Left lung (tissue), 10 donors: ENCODE data around the gene ST6GAL1. TPM values are rescaled to one million over a fixed set of nuclear protein-coding genes. Genes with fewer than 3 reads are reported as not detected.
A peak's percentile ranks its signal among the peaks of the same experiment; 100 is the strongest.

Experiments
- ATAC-seq: fragments of 200-7000 bp; cut with Tn5 transposase; one replicate; pipeline ENCODE4 v1.9.1; 2020; ENCODE audit warnings: moderate library complexity
- DNase-seq, 4 donors: peaks; one replicate each; pipeline ENCODE4 v3.0.0-alpha.2; 2013 to 2020
- H3K27ac ChIP-seq, 2 donors: fragments of 200-600 bp; sonication (generic) in 1 of 2; one replicate each; pipeline versions ENCODE4 v1.5.0 to v1.8.0; 2020 to 2021
- H3K27me3 ChIP-seq, 2 donors: fragments of 200-600 bp; sonication (generic) in 1 of 2; one replicate each; pipeline versions ENCODE4 v1.5.0 to v1.8.0; 2020 to 2021
- H3K36me3 ChIP-seq, 2 donors: fragments of 200-600 bp; sonication (generic) in 1 of 2; one replicate each; pipeline versions ENCODE4 v1.5.0 to v1.8.0; 2020 to 2021
- H3K4me1 ChIP-seq, 2 donors: fragments of 200-600 bp; one replicate each; pipeline ENCODE4 v1.8.0; 2021
- H3K4me3 ChIP-seq, 2 donors: fragments of 200-600 bp; sonication (generic) in 1 of 2; one replicate each; pipeline versions ENCODE4 v1.5.0 to v1.8.0; 2020 to 2021; ENCODE audit warnings: mild to moderate bottlenecking in 1 of 2
- H3K9me3 ChIP-seq, 2 donors: fragments of 200-600 bp; sonication (generic) in 1 of 2; one replicate each; pipeline versions ENCODE4 v1.5.0 to v1.8.0; 2020 to 2021
- intact Hi-C, 2 donors: fragments of 100-400 bp; cut with DNase I; formaldehyde crosslinking; loops; one replicate each; pipeline versions ENCODE4 v1.11.2 to v1.14.2; 2022
- polyA plus RNA-seq, 6 donors: library from polyadenylated mRNA; unstranded; fragments of 120-200 nt; gene quantifications; one replicate each; pipeline ENCODE4 v1.2.1, GENCODE V29; 2013; ENCODE audit not compliant: insufficient read length in 6 of 6
- total RNA-seq, 2 donors: library from RNA; stranded (reverse); fragmentation: NEBNext Ultra II Directional; extraction: Animal tissue kit (Norgen Biotek cat#: 25700); gene quantifications; one replicate each; pipeline ENCODE4 v1.2.1, GENCODE V29; 2021
- TF ChIP-seq, protein P1 (sequence below), 2 donors: fragments of 200-600 bp; sonication (generic) in 1 of 2; IDR thresholded peaks; one replicate each; pipeline versions ENCODE4 v1.5.0 to v1.8.0; 2021; ENCODE audit warnings: antibody characterized with exemption in 2 of 2
- donor health status: DM: no; HTN: yes; CAD: no.
- donor health status: DM: no; HTN: no; CAD: no.

The ST6GAL1 gene
- total and polyA plus RNA-seq, 8 donors = 45.5 to 132 (median 56.2) TPM

DNA sequence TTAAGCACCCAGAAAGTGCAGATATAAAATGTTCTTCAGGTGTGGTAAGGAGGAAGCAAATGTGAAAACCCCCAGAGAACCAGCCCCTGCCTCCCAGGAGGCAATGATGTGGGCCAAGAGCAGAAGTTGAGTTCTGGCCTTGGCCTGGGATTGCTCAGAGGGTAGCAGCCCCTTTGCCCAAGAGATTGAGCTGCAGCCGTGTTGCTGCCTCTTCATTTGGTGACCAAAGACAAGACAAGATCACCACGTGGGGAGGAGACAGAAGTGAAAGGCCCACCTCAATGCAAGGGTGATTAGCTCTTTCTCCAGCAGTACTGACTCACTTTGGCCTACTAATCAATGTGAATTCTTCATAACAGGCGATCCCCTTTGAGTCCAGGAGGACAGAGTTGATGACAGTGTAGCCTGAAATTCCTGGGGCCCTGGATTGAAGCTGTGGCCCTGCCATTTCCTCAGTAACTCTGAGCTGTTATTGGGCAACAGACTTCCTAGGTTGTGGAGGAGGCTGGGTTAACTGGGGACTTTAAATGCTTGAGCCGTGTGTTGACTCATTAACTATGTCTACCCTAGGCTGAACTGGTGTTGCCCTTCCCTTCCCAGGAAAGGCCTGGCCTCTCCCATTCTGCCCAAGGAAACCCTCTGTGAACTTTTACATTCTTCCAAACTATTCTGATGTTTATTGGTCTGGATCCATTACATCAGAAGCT lies 86.5 kb downstream of the ST6GAL1 start:
- ATAC-seq (peak; percentile 72), DNase-seq (no peak)
- H3K27me3 ChIP-seq = no peaks in the 10 kb centered on the region
- H3K4me3 ChIP-seq = no peak overlapping the region
- peaks cover 8 to 49% of the 10 kb centered on the region in 2 donors for H3K4me1 ChIP-seq
- peak overlapping the region in 1 of 2 donors; percentile 23 for H3K27ac ChIP-seq
- no peaks in the 10 kb centered on the region for H3K9me3 ChIP-seq
- no peaks in the 10 kb centered on the region for H3K36me3 ChIP-seq
- intact Hi-C loops = no loop called here
- TF ChIP-seq, protein P1, sequence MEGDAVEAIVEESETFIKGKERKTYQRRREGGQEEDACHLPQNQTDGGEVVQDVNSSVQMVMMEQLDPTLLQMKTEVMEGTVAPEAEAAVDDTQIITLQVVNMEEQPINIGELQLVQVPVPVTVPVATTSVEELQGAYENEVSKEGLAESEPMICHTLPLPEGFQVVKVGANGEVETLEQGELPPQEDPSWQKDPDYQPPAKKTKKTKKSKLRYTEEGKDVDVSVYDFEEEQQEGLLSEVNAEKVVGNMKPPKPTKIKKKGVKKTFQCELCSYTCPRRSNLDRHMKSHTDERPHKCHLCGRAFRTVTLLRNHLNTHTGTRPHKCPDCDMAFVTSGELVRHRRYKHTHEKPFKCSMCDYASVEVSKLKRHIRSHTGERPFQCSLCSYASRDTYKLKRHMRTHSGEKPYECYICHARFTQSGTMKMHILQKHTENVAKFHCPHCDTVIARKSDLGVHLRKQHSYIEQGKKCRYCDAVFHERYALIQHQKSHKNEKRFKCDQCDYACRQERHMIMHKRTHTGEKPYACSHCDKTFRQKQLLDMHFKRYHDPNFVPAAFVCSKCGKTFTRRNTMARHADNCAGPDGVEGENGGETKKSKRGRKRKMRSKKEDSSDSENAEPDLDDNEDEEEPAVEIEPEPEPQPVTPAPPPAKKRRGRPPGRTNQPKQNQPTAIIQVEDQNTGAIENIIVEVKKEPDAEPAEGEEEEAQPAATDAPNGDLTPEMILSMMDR (IDR thresholded peaks at IDR 0.05) = no peak

DNA sequence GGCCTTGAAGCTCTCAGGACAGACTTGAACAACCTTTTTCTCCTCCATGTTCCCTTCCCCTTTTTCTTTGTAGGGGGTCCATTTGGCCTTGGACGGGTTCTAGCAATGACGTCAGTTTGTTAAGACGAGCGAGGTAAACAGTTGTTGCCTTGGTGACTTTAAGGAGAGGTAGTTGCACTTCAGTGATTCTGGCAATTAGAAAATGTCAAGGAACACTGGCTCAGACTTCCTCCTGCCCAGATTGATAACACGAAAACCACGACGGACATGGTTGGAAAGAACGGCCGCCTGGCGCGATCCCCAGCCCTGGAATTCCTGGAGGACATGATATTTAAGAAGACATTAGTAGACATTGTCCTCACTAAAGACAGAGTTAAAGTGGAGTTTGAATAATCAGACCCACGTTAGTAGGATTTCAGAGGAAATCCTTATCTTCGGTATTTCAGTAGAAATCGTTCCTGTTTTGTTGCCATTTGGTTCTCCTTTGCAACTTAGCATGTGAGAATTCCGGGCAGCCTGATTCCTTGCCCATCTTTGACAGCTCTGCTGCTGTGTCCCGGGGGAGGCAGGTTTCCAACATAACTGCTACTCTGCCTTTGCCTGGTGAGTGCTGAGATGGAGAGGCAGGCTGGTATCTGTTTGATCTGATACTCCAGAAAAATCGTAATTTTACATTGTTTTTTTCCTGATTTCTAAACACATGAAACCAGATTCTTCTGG lies 87.3 kb downstream of the ST6GAL1 start:
- H3K9me3 ChIP-seq = no peaks in the 10 kb centered on the region
- no peak overlapping the region for H3K27ac ChIP-seq
- TF ChIP-seq, protein P1 (IDR thresholded peaks at IDR 0.05) = no peak
- no peak for ATAC-seq
- H3K4me3 ChIP-seq = no peak overlapping the region
- no peak for DNase-seq
- H3K36me3 ChIP-seq = no peaks in the 10 kb centered on the region
- intact Hi-C loops = no loop called here
- no peaks in the 10 kb centered on the region for H3K27me3 ChIP-seq
- H3K4me1 ChIP-seq = peaks cover 4 to 41% of the 10 kb centered on the region in 2 donors

DNA sequence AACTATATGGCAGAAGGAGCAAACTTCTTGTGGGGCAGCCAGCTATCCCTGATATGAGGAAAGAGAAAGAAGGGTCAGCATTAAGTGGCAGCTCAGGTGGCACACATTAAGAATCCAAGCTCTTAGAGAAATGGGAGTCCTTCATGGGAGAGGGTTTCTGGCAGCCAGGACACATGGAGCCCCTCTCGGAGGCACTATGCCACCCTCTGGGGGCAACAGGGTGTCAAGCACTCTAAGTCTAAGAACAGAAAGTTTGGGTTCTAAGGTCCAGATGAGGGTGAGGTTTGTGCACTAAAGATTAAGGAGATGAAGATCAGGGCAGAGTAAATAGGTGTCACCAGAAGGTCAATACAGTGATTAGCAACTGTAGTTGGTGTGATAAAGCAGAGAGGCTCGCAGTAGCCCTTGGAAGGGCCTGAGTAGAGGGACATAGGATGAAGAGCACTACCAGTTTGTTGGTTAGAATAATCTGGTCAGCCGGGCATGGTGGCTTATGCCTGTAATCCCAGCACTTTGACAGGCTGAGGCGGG lies 89.3 kb downstream of the ST6GAL1 start:
- Histone ChIP-seq H3K4me3 (no peak overlapping the region), H3K4me1 (peaks cover 0 to 21% of the 10 kb centered on the region in 2 donors), H3K27me3 (no peaks in the 10 kb centered on the region), H3K9me3 (peaks cover 0 to 2% of the 10 kb centered on the region in 2 donors), H3K27ac (no peak overlapping the region), H3K36me3 (no peaks in the 10 kb centered on the region)
- DNase-seq (no peak), ATAC-seq (no peak)
- TF ChIP-seq, protein P1 (IDR thresholded peaks at IDR 0.05) = no peak
- intact Hi-C loops = no loop called here

DNA sequence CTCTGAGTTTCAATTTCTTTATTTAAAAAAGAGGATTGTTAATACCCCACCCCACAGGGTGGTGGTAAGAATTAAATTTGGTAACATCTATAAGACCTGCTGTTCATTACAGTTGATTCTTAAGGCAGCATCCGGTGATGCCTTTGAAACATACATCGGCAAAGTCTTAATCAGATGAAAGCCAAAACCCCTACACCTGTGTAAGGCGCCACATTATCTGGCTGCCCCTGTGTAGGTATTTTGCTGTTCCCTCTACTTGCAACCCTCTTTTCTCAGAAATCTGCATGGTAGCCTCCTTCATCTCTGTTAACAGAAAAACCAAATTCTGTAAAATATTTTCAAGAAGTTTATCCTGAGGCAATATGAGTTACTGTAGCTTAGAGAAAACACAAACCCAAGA lies 90.0 kb downstream of the ST6GAL1 start:
- ATAC-seq (no peak), DNase-seq (no peak)
- no peak overlapping the region for H3K4me3 ChIP-seq
- intact Hi-C loops = no loop called here
- H3K27me3 ChIP-seq = no peaks in the 10 kb centered on the region
- TF ChIP-seq, protein P1 (IDR thresholded peaks at IDR 0.05) = no peak
- H3K36me3 ChIP-seq = no peaks in the 10 kb centered on the region
- H3K4me1 ChIP-seq = peaks cover 0 to 15% of the 10 kb centered on the region in 2 donors
- peaks cover 0 to 2% of the 10 kb centered on the region in 2 donors for H3K9me3 ChIP-seq
- H3K27ac ChIP-seq = no peak overlapping the region

DNA sequence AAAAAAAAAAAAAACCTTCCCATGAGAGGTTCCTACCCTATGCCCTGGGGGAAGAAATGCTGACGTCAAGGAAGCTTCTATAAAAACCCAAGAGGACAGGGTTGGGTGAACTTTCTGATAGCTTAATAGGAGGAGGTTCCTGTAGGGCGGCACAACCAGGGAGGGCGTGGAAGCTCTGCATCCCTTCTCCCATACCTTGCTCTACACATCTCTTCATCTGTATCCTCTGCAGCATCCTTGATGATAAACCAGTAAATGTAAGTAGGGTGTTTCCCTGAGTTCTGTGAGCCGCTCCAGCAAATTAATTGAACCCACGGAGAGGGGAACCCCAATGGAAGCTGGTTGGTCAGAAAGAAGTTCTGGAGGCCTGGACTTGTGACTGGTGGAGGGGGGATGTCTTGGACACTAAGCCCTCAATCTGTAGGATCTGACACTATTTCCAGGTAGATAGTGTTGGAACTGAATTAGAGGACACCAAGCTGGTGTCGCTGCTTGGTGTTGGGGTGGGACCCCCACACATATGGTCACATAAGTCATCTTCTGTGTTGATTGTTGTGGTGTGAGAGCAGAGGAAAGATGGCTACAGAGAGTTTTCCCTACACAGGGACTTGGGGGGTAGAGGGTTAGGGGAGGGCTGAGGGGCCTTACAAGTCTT lies 91.5 kb downstream of the ST6GAL1 start:
- H3K9me3 ChIP-seq = peaks cover 0 to 2% of the 10 kb centered on the region in 2 donors
- H3K4me3 ChIP-seq = no peak overlapping the region
- intact Hi-C loops = no loop called here
- DNase-seq (no peak), ATAC-seq (no peak)
- TF ChIP-seq, protein P1 (IDR thresholded peaks at IDR 0.05) = no peak
- H3K4me1 ChIP-seq = peaks cover 0 to 5% of the 10 kb centered on the region in 2 donors
- H3K27ac ChIP-seq = no peak overlapping the region
- no peaks in the 10 kb centered on the region for H3K27me3 ChIP-seq
- no peaks in the 10 kb centered on the region for H3K36me3 ChIP-seq
